Measurements from ENCODE around the gene TRIM31. TPM values are rescaled to one million over a fixed set of nuclear protein-coding genes. Genes with fewer than 3 reads are reported as not detected.

The TRIM31 gene
- not detected for total RNA-seq
- long read RNA-seq, result 0 reads

DNA sequence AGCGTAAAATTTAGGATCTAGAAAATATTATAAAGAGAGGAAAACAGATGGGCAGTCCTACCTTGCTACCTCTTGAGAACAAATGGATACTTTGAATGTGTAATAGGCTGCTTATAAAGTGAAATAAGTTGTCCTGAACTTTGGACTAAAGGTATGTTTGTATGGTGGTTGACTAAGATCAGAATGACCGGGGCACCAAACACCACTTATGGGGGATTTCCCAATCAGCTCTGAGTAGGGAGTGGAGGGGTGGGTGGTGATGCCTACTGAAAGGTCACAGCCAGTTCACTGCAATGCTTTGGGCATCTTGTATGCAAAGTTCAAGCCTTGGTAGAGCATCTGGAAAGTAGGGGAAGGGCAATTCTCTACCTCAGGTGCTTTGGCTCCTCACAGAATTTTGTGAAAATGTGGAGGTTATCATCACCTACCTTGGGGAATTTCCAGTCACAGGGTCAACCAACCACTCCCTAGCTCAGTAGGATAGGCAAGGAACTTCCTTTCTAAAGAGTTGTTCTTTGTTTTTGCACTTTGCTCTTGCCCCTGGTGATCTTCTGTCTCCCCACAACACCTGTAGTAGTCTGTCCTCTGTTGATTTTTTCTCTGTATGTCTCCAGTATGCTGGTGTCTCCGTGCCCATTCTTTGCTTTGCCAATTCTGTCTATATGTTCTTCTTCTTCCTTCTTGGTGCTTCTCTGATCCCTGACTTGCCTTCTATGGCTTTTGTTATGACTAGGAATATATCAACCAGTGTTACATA is at the start of gene TRIM31:
TRIM31 (minus strand) TSS at position 88 of the 757 bp plus-strand sequence. CDS start 285 bp downstream, outside the sequence.
- DNase-seq (ENCODE audit: low spot score), result no peak

- DNase-seq (ENCODE audit: low spot score), result no peak
These were observed 49.6 kb upstream of the TRIM31 start for GRCh38 chr6:30162265-30163089.

DNA sequence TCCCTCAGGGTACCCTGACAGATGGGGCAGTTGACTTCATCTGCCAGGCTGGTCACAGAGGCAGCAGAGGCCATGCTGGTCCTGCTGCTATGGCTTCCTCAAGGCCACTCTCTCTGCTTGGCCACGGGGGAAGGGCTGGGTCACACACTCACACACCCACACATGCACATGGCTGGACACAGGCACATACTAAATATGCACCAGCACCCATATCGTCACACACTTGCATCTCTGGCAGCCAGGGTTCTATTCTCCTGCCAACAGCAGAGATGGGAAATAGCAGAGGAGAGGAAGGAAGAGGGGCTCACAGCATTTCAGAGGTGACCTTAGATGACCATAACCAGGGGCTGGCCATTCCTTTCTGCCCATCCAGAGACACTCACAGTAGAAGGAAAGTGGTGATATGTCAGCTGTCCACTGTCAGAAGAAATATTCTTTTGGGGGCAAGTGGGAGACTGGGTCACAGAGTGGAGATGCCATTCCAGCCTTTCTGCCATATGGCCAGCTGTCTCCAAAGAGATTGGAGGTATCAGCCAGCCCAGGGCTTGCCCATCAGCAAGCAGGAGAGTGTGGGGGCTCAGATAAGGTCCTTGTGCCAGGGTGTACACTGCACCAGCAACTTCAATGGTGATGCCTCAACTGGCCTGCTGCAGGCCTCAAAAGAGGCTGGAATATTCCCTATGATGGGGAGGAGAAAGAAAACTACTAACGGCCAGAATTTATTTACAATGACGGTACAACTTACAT is 48.1 kb upstream of the TRIM31 start, which contains the start of gene TRIM10:
TRIM10 (minus strand) TSS at position 427 of the 747 bp plus-strand sequence; CDS start at position 74, 353 bp downstream.
- DNase-seq (ENCODE audit: low spot score), result no peak

DNA sequence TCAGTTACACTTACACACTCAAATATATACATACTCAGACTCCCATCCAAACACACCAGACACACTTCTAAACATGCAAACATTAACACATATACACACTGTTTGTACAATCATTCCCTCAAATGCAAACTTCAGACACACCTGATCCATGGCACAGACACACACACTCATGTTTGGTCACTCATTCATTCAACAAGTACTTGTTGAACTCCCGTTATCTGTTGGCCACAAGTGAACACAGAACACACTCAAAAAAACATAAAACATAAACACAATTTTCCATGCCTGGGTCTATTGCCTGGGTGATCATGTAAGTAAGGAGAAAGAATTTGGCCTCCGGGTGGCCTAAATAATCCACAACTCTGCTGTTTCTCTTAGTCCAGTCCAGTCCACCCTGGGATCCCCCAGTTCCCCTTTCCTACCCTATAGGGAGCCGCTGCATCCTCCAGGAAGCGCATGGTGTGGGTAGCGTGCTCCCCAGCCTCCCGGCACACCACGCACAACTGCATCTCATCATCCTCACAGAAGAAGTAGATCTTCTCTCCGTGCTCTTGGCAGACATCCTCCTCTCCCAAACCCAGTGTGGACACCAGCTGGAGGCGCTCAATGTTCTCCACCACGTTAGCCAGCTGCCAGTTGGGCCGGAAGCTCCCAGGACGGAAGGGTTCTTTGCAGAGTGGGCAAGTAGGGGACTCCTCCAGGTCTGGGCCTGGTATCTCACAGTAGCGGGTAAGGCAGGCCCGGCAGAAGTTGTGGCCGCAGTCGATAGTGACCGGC is 47.3 kb upstream of the TRIM31 start:
- DNase-seq (ENCODE audit: low spot score), result no peak

DNA sequence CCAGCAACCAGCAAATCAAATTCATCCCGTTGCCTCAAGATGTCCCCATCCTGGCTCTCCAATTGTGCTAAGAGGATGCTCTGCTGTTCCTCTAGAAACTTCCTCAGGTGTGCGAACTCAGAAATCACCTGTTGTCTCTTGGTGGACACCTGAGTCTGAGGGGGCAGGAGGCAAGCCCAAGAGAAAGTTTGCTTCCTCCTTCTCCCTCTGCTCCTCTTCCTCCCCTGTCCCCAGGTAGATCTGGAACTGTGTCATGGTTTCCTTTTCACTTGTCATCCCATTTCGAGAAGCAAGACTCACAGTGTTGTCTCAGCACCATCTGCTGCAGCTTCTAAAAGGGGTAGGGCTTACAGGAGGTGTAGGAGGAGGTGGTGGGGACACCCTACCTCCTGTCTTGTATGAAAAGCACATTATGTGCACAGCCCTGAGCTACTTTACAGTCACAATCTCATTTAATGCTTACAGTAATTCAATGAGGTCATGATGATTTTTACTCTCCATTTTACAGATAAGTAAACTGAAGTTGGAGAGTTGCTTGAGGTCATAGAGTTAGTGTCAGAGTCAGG is 45.7 kb upstream of the TRIM31 start:
- DNase-seq (ENCODE audit: low spot score), result no peak

DNA sequence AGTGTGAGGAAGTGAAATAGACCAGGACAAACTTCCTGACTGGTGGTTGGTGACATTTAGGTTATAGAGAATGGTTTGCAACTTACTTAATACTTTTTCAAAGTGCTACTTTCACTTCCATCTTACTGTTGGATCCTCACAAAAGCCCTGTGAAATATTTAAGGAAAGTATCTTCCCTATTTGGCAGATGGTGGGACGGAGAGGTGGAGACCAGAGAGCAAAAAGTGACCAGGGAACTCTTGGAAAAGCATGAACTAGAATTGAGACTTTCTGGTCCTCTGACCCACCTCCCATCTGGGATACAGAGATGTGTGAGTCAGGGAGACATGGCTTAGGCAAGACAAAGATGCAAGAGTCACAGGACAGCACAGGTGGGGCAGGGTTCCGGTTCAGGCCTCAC is 45.1 kb upstream of the TRIM31 start:
- DNase-seq (ENCODE audit: low spot score), result no peak

DNA sequence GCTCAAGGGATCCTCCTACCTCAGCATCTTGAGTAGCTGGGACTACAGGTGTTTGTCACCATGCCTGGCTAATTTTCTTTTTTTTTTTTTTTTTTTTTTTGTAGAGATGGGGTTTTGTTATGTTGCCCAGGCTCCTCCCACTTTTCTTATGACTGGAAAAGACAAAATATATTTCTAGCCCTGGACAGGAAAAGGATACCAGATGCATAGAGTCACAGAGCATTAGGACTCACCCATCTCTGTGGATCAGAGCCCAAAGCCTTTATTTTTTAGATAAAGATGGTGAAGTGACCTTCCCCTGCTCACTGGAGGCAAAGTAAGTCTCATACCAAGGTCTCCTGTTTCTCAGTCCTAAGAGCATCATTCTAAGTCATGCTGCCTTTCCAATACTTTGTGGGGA is 44.7 kb upstream of the TRIM31 start:
- no peak for DNase-seq (ENCODE audit: low spot score)

GRCh38 chr6:30156774-30157173 is 43.9 kb upstream of the TRIM31 start:
- DNase-seq (ENCODE audit: low spot score), result no peak

GRCh38 chr6:30156262-30156599 is 43.3 kb upstream of the TRIM31 start:
- no peak for DNase-seq (ENCODE audit: low spot score)

DNA sequence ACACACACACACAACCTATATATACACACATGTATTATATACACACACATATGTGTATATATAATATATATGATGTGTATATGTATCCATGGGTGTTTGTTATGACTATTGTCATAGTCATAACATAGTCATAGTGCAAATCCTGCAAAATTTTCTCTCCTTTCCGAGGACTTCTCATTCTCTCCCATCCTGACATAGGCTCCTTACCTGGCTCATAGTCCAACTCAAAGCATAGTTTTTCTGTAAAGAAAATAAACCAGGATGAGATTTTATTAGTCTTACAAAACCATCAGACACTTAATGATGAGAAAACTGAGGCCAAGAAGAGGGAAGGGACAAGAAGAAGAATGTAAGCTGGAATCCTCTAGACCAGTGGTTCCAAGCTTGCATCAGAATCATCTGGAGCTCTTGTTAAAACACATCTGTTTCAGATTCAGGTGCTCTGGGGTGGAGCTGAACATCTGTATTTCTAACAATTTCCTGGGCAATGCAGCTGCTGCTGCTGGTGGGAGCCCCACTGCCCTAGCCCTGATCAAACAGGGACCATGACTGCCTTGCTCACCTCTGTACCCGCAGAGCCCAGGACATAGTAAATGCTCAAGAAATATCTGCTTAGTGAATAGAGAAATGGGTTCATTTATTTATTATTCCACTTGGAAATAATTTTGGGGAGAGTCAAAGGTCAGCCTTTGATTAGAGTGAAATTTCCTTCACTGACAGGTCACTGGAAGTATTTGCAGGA is 42.8 kb upstream of the TRIM31 start:
- no peak for DNase-seq (ENCODE audit: low spot score)

- no peak for DNase-seq (ENCODE audit: low spot score)
These were observed 42.0 kb upstream of the TRIM31 start for GRCh38 chr6:30154709-30155519.

GRCh38 chr6:30154061-30154460 is 41.2 kb upstream of the TRIM31 start:
- DNase-seq (ENCODE audit: low spot score), result no peak

DNA sequence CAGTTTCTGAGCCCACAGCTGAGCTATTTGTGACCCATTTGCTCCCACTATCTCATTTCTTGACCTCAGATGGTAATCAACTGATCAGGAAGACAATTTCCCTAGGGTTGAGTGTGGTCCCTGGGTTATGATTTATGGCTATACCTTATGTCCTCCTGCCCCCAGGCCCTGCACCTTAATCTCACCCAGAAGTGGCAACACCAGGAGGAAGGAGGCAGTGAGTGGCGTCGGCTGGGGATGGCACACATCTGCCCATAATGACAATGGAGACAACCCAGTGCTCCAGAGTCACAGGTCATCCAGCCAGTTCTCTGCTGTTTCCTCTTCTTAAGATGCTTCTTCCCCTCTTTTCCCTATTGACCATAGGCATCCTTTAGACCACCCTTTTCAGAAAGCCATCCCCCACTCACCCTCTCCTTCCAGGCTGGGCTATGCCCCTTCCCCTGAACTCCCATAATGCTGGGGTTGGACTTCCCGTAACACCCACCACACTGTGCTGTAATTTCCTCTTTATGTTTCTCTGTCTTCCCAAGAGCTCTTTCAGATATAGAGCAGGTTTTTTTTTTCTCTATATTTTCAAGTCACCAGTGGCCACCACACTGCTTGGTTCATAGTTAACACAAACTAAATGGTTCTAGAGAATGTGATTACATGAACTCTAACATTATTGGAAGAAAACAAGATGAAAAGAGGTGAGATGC is 40.2 kb upstream of the TRIM31 start:
- no peak for DNase-seq (ENCODE audit: low spot score)

DNA sequence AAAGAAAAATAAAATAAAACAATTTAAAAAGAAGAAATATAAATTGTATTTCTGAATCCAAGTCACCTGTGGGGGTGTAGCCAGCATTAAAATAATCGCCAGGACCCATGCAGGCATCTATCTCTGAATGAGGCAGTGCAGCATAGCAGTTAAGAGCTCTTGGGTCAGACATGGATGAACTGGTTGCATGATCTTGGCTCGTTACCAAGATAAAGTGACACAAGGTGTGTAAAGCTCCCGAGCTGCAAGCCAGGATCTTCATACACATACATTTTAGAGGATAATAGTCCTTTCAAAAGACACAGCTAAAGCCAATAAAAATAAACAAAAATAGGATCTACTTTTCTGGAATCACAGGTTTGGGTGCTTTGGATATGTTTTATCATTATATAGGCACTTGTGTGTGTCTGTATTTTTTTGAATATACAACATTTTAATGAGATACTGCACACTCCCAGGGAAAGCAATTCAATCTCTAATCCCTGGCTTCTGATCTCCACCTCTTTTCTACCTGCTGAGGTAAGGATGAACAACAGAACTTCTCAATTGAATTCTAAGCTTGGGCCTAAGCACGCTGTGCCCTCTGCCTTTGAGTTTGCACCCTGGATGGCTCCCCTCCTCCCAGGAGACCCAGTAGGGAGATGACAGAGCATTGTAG is 39.3 kb upstream of the TRIM31 start:
- no peak for DNase-seq (ENCODE audit: low spot score)

DNA sequence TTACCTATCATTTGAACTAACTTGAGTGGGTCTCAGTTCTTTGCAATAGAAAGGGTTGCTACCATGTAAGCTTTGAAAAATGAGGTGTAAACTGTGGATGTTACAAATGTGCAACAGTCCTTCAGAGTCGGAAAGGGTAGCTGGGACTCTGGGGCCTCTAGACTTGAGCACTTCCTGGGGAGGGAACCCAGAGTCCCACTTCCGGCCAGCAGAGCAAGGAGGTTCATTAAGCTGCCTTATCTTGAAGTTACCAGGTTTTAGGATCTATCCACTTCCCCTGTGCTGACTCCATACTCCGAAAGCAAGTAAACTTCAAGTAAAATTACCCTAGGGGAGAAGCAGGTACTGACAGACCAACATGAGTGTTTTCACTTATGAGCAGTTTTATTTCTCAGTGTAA is 38.7 kb upstream of the TRIM31 start:
- DNase-seq (ENCODE audit: low spot score), result no peak

- DNase-seq (ENCODE audit: low spot score), result no peak
These were observed 37.9 kb upstream of the TRIM31 start for GRCh38 chr6:30150671-30151395.

DNA sequence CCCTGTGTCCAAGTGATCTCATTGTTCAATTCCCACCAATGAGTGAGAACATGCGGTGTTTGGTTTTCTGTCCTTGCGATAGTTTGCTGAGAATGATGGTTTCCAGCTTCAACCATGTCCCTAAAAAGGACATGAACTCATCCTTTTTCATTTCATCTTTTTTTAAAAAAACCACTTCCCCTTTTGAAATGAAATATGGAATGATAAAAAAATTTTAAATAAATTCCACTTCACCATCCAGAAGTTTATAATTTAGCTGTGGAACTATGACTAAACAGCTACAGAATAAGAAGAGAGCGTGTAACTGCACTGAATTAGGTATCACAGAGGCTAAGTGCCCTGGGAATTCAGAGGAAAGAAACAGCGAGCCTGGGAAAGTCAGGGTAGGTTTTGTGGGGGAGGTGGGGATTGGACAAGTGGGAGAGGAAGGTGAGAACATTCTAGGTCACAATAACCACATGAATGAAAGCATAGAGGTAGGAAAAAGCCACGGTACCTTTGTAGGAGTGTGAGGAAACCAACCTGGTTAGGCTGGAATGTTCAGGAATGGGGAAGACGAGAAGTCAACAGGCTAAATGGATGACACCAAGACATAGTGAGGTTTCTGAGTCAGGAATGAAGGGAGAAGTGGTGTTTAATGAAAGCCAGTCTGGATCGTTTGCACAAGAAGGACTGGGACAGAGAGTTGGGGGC is 37.1 kb upstream of the TRIM31 start:
- no peak for DNase-seq (ENCODE audit: low spot score)

Measured in mesenteric fat pad (tissue), 1 donor.